ENCODE measurements around the gene TLR10.

DNA sequence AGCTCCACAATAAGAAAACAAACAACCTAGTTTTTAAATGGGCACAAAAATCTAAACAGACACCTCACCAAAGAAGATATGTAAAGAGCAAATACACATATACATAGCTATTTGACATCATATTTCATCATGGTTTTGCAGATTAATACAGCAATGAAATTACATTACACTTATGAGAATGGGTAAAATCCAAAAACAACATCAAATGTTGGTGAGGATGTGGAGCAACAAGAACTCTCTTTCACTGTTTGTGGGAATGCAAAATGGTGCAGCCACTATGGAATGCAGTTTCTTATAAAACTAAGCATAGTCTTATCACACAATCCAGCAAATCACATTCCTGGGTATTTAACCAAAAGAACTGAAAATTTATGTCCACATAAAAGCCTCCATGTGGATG lies 48.9 kb upstream of the TLR10 start:
- TF ChIP-seq CTCF (IDR thresholded peaks at IDR 0.05; ENCODE audit: low read length): no peak
- no peak for TF ChIP-seq EZH2 (IDR thresholded peaks at IDR 0.05; ENCODE audit: borderline replicate concordance, low read length)
